Neutrophil (primary cell): ENCODE data around the gene COQ10A.

Experiments
- H3K27ac ChIP-seq: fragments of 200-600 bp; sonication (generic); 2 replicates; pipeline ENCODE4 v1.5.1; 2016; ENCODE audit warnings: mild to moderate bottlenecking, moderate library complexity
- H3K27me3 ChIP-seq: fragments of 200-600 bp; sonication (generic); 2 replicates; pipeline ENCODE4 v1.6.0; 2016; ENCODE audit warnings: mild to moderate bottlenecking
- H3K36me3 ChIP-seq: fragments of 200-600 bp; sonication (generic); 2 replicates; pipeline ENCODE4 v1.5.1; 2017
- H3K4me1 ChIP-seq, 2 experiments: fragments of 200-600 bp in 1 of 2; sonication (generic) in 1 of 2; 1 replicate in 1 of 2; 2 replicates in 1 of 2; pipeline versions ENCODE4 v1.5.1 to v1.6.1; 2013 to 2016; ENCODE audit warnings: low read depth in 1 of 2, low read length in 1 of 2, mild to moderate bottlenecking in 1 of 2, moderate library complexity in 1 of 2; ENCODE audit not compliant: control insufficient read depth in 1 of 2, insufficient read depth in 1 of 2
- H3K4me3 ChIP-seq, 2 experiments: fragments of 200-600 bp in 1 of 2; sonication (generic) in 1 of 2; 1 replicate in 1 of 2; 2 replicates in 1 of 2; pipeline ENCODE4 v1.5.1; 2013 to 2016; ENCODE audit warnings: low read depth in 1 of 2, low read length in 1 of 2, mild to moderate bottlenecking in 1 of 2, moderate library complexity in 1 of 2
- H3K9me3 ChIP-seq: fragments of 200-600 bp; sonication (generic); 2 replicates; pipeline ENCODE4 v1.5.1; 2016
- CTCF ChIP-seq: fragments of 200-600 bp; sonication (generic); IDR thresholded peaks from 2 replicates; pipeline ENCODE4 v1.5.1; 2016; ENCODE audit warnings: antibody characterized with exemption

The COQ10A gene

GRCh38 chr12:56244494-56244893 is 22.2 kb upstream of the COQ10A start:
- no peak overlapping the region for H3K4me3 ChIP-seq
- H3K36me3 ChIP-seq, result peaks cover 99% of the 10 kb centered on the region
- H3K27me3 ChIP-seq, result no peaks in the 10 kb centered on the region
- no peaks in the 10 kb centered on the region for H3K4me1 ChIP-seq
- H3K9me3 ChIP-seq, result no peaks in the 10 kb centered on the region
- no peak for TF ChIP-seq CTCF
- no peak overlapping the region for H3K27ac ChIP-seq

GRCh38 chr12:56247923-56248322 is 18.8 kb upstream of the COQ10A start:
- Histone ChIP-seq H3K27ac (no peak overlapping the region), H3K36me3 (peaks cover 95% of the 10 kb centered on the region), H3K9me3 (no peaks in the 10 kb centered on the region), H3K4me1 (no peaks in the 10 kb centered on the region), H3K27me3 (no peaks in the 10 kb centered on the region), H3K4me3 (no peak overlapping the region)
- no peak for TF ChIP-seq CTCF

DNA sequence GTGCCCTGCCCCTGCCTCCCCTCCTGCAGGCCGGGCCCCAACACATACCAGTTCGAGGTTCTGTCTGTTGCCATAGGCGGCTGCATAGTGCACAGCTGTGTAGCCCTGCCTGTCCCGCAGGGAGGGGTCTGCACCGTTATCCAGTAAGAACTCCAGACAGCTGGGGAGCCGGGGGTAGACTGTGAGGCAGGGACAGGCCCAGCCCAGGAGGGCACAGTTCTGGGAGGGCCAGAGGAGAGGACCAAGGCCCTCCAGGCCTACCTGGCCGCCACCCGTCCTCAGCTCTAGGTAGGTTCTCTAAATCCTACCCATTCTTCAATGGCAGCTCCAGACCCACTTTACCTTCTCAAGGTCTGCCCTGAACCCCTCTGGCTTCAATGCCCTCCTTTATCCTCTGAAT is 18.0 kb upstream of the COQ10A start:
- Histone ChIP-seq H3K4me3 (no peak overlapping the region), H3K4me1 (no peaks in the 10 kb centered on the region), H3K27me3 (no peaks in the 10 kb centered on the region), H3K9me3 (no peaks in the 10 kb centered on the region), H3K27ac (no peak overlapping the region), H3K36me3 (peaks cover 95% of the 10 kb centered on the region)
- TF ChIP-seq CTCF, result no peak

DNA sequence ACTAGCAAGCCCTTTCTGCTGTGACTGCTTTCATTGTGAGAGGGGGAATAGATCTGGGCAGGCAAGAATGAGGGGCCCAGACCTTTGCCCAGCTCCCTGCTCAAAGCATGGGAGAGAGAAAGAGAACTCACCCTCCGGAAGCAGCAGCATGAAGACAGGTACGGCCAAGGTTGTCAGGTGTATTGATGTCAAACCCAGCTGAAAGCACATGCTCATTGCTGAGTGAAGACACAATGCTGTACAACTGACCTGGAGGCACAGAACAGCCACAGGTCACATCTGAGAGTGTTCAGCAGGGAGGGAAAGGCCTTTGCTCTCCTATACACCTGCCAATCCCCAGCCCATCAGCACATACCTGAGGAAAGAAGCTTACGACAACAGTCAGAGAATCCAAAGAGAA is 14.1 kb upstream of the COQ10A start:
- Histone ChIP-seq H3K27me3 (no peaks in the 10 kb centered on the region), H3K4me3 (no peak overlapping the region), H3K9me3 (no peaks in the 10 kb centered on the region), H3K36me3 (peaks cover 83% of the 10 kb centered on the region), H3K27ac (no peak overlapping the region), H3K4me1 (peaks cover 6 to 7% of the 10 kb centered on the region in 2 experiments)
- no peak for TF ChIP-seq CTCF

DNA sequence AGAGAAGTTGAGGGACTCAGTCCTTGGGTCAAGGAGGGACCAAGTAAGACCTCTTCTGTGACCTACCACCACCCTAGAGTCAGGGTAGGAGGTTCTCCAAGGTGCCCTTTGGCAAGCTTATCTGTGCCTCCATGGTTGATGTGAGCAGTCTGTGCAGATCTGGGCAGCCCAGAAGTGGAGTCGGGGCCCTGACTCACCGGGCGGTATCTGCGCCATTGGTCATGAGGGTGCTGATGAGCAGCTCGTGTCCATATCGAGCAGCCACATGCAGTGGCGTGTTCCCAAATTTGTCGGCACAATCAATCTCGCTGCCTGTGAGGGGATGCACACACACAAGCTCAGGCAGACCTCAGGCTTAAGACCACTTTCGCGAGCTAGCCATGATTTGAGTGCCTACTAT is 13.7 kb upstream of the COQ10A start:
- H3K9me3 ChIP-seq, result no peaks in the 10 kb centered on the region
- H3K27me3 ChIP-seq, result no peaks in the 10 kb centered on the region
- peaks cover 8 to 9% of the 10 kb centered on the region in 2 experiments for H3K4me1 ChIP-seq
- H3K4me3 ChIP-seq, result no peak overlapping the region
- no peak overlapping the region for H3K27ac ChIP-seq
- H3K36me3 ChIP-seq, result peaks cover 78% of the 10 kb centered on the region
- TF ChIP-seq CTCF, result no peak

- Histone ChIP-seq H3K36me3 (peaks cover 55% of the 10 kb centered on the region), H3K9me3 (no peaks in the 10 kb centered on the region), H3K27ac (no peak overlapping the region), H3K27me3 (no peaks in the 10 kb centered on the region), H3K4me1 (peaks cover 15 to 19% of the 10 kb centered on the region in 2 experiments), H3K4me3 (no peak overlapping the region)
- TF ChIP-seq CTCF, result no peak
These were observed 11.1 kb upstream of the COQ10A start for GRCh38 chr12:56255671-56256070.
